HEK293 (cell line): ENCODE measurements around the gene AGO4.
A peak's percentile ranks its signal among the peaks of the same experiment; 100 is the strongest.
"Not testable (repeated sequence)": the region's sequence is repeated elsewhere in the genome, so short reads cannot be mapped to it uniquely, and the experiment has no call there.

Experiments used
- CTCF ChIA-PET: fragments of 350-600 bp; formaldehyde crosslinking; extraction: SDS; loops from one replicate; lab custom pipeline; 2021; ENCODE audit warnings: antibody characterized with exemption; lab: Yijun Ruan, JAX
- POLR2A ChIA-PET: fragments of 300-600 bp; formaldehyde crosslinking; extraction: SDS; loops from one replicate; lab custom pipeline; 2020; ENCODE audit warnings: antibody characterized with exemption, inconsistent platforms; lab: Yijun Ruan, JAX
- H3K27ac ChIP-seq: fragments of 200-500 bp; sonication (Bioruptor generic); 2 replicates; pipeline ENCODE4 v1.5.1; 2014; ENCODE audit warnings: low read depth, low read length, control low read depth, inconsistent platforms; ENCODE audit errors: extremely low read depth
- H3K36me3 ChIP-seq, 2 experiments: fragments of 200-500 bp in 1 of 2; sonication (Bioruptor generic) in 1 of 2; 1 replicate in 1 of 2; 2 replicates in 1 of 2; pipeline ENCODE4 v1.5.1; 2014 to 2017; ENCODE audit warnings: inconsistent platforms in 2 of 2, low read length in 2 of 2; ENCODE audit not compliant: control insufficient read depth in 2 of 2, insufficient read depth in 1 of 2
- H3K4me1 ChIP-seq: fragments of 200-500 bp; sonication (Bioruptor generic); 2 replicates; pipeline ENCODE4 v1.5.1; 2014; ENCODE audit warnings: mild to moderate bottlenecking, low read length, inconsistent platforms; ENCODE audit not compliant: control insufficient read depth, insufficient read depth
- H3K4me3 ChIP-seq: 2 replicates; pipeline ENCODE4 v1.5.1; 2011; ENCODE audit warnings: low read depth, mild to moderate bottlenecking, control low read depth, low read length, moderate library complexity
- H3K9me3 ChIP-seq: fragments of 200-500 bp; sonication (Bioruptor generic); 2 replicates; pipeline ENCODE4 v1.5.1; 2014; ENCODE audit warnings: low read depth, low read length, inconsistent platforms; ENCODE audit not compliant: control insufficient read depth, insufficient read depth
- GLIS1 ChIP-seq: fragments of 450-650 bp; formaldehyde crosslinking; IDR thresholded peaks from 2 replicates; pipeline ENCODE4 v1.5.1; 2016; ENCODE audit warnings: missing biosample characterization, missing genetic modification characterization
- SALL2 ChIP-seq: fragments of 450-650 bp; formaldehyde crosslinking; IDR thresholded peaks from 2 replicates; pipeline ENCODE4 v1.5.0; 2017; ENCODE audit warnings: missing biosample characterization, mild to moderate bottlenecking, missing genetic modification characterization, borderline replicate concordance
- SCRT1 ChIP-seq: fragments of 450-650 bp; formaldehyde crosslinking; IDR thresholded peaks from 2 replicates; pipeline ENCODE4 v1.5.1; 2016; ENCODE audit warnings: missing biosample characterization, missing genetic modification characterization, borderline replicate concordance
- TRIM28 ChIP-seq: IDR thresholded peaks from 2 replicates; pipeline ENCODE4 v1.6.1; 2011; ENCODE audit warnings: low read length, control low read depth, borderline replicate concordance
- YY1 ChIP-seq: fragments of 450-650 bp; formaldehyde crosslinking; IDR thresholded peaks from 2 replicates; pipeline ENCODE4 v1.5.1; 2018; ENCODE audit warnings: missing biosample characterization, missing genetic modification characterization
- ZBTB17 ChIP-seq: fragments of 450-650 bp; formaldehyde crosslinking; IDR thresholded peaks from 2 replicates; pipeline ENCODE4 v1.5.1; 2016; ENCODE audit warnings: missing biosample characterization, missing genetic modification characterization
- ZNF24 ChIP-seq: fragments of 450-650 bp; formaldehyde crosslinking; IDR thresholded peaks from 2 replicates; pipeline ENCODE4 v1.5.1; 2016; ENCODE audit warnings: missing biosample characterization, missing genetic modification characterization
- ZNF266 ChIP-seq: fragments of 450-650 bp; formaldehyde crosslinking; IDR thresholded peaks from 2 replicates; pipeline ENCODE4 v1.5.1; 2016; ENCODE audit warnings: missing biosample characterization, missing genetic modification characterization, low read depth
- ZNF311 ChIP-seq: fragments of 450-650 bp; formaldehyde crosslinking; IDR thresholded peaks from 2 replicates; pipeline ENCODE4 v1.5.1; 2017; ENCODE audit warnings: missing biosample characterization, missing genetic modification characterization, borderline replicate concordance
- ZNF366 ChIP-seq: fragments of 450-650 bp; formaldehyde crosslinking; conservative IDR thresholded peaks from 2 replicates; pipeline ENCODE4 v1.5.1; 2016; ENCODE audit warnings: missing biosample characterization, missing genetic modification characterization
- ZNF585B ChIP-seq: fragments of 450-650 bp; formaldehyde crosslinking; IDR thresholded peaks from 2 replicates; pipeline ENCODE4 v1.5.1; 2016; ENCODE audit warnings: missing biosample characterization, missing genetic modification characterization
- TF ChIP-seq, protein P1 (sequence below): fragments of 450-650 bp; formaldehyde crosslinking; IDR thresholded peaks from 2 replicates; pipeline ENCODE4 v1.5.1; 2016; ENCODE audit warnings: missing biosample characterization, missing genetic modification characterization
- TF ChIP-seq, protein P2 (sequence below): fragments of 450-650 bp; formaldehyde crosslinking; IDR thresholded peaks from 2 replicates; pipeline ENCODE4 v1.5.1; 2017; ENCODE audit warnings: missing biosample characterization, missing genetic modification characterization
- TF ChIP-seq, protein P3 (sequence below): fragments of 450-650 bp; formaldehyde crosslinking; IDR thresholded peaks from 2 replicates; pipeline ENCODE4 v1.5.1; 2016; ENCODE audit warnings: missing biosample characterization, missing genetic modification characterization

AGO4 gene

GRCh38 chr1:35809114-35810095 is 1.6 kb downstream of the AGO4 start (continued):
- TF ChIP-seq ZNF366 (tag by site-specific recombination) (no peak), ZNF585B (tag by site-specific recombination) (no peak), ZNF266 (tag by site-specific recombination) (no peak), GLIS1 (tag by site-specific recombination) (no peak), SALL2 (tag by site-specific recombination) (no peak), ZNF311 (tag by site-specific recombination) (no peak), YY1 (tag by site-specific recombination) (no peak), SCRT1 (tag by site-specific recombination) (peak; percentile 92)
- TF ChIP-seq, protein P1, sequence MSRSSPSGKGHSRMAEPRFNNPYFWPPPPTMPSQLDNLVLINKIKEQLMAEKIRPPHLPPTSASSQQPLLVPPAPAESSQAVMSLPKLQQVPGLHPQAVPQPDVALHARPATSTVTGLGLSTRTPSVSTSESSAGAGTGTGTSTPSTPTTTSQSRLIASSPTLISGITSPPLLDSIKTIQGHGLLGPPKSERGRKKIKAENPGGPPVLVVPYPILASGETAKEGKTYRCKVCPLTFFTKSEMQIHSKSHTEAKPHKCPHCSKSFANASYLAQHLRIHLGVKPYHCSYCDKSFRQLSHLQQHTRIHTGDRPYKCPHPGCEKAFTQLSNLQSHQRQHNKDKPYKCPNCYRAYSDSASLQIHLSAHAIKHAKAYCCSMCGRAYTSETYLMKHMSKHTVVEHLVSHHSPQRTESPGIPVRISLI (tag by site-specific recombination), result no peak
- TF ChIP-seq, protein P2, sequence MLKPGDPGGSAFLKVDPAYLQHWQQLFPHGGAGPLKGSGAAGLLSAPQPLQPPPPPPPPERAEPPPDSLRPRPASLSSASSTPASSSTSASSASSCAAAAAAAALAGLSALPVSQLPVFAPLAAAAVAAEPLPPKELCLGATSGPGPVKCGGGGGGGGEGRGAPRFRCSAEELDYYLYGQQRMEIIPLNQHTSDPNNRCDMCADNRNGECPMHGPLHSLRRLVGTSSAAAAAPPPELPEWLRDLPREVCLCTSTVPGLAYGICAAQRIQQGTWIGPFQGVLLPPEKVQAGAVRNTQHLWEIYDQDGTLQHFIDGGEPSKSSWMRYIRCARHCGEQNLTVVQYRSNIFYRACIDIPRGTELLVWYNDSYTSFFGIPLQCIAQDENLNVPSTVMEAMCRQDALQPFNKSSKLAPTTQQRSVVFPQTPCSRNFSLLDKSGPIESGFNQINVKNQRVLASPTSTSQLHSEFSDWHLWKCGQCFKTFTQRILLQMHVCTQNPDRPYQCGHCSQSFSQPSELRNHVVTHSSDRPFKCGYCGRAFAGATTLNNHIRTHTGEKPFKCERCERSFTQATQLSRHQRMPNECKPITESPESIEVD (tag by site-specific recombination), result peak; percentile 23; the same call in 1 of the 2 replicates

DNA sequence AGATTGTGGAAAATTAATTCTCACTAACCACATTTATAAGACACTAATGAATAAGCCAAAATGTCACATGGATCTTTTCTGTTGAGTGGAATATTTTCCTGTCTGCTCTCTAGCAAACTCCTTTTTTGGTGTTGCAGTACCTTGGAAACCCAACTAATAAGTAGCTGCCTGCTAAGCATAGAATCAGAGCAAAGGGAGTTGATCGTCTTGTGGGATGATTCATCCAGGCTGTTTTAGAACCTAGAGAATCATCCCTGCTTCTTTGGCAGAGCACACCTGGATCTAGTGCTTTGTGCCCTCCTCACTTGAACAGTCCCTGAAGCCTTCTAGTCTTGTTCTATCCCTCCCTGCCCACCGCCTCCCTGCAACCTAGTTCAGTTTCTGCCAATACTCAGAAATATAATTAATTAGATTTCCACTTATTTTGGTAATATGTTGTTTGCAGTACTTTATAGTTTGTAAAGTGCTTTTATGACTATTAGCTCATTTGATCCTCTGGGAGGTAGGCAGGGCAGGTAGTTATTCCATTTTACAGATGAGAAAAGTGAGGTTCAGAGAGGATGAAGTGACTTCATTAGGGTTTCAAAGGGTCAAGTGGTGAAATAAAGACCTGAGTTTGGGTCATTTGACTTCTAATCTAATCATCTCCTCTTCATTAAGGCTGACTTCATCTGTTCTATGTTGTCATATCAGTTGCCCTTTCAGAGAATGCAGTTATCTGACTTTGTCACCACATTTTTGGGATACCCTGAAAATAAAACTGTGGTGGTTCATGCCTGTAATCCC is 2.5 kb downstream of the AGO4 start:
- Histone ChIP-seq H3K4me1 (0 out of 2 replicates have a peak, but pooled peaks cover 3% of the 10 kb centered on the region), H3K9me3 (no peaks in the 10 kb centered on the region), H3K27ac (no peak overlapping the region), H3K4me3 (no peak overlapping the region), H3K36me3 (no peaks in the 10 kb centered on the region; a peak in 1 of 3 replicates)
- TF ChIP-seq TRIM28 (peak; percentile 53; the same call in 1 of the 2 replicates), ZNF366 (tag by site-specific recombination) (0 out of 2 replicates have a peak, but pooled peaks have one; percentile 16), ZBTB17 (tag by site-specific recombination) (0 out of 2 replicates have a peak, but pooled peaks have one; percentile 12), ZNF24 (no peak)
- TF ChIP-seq, protein P3, sequence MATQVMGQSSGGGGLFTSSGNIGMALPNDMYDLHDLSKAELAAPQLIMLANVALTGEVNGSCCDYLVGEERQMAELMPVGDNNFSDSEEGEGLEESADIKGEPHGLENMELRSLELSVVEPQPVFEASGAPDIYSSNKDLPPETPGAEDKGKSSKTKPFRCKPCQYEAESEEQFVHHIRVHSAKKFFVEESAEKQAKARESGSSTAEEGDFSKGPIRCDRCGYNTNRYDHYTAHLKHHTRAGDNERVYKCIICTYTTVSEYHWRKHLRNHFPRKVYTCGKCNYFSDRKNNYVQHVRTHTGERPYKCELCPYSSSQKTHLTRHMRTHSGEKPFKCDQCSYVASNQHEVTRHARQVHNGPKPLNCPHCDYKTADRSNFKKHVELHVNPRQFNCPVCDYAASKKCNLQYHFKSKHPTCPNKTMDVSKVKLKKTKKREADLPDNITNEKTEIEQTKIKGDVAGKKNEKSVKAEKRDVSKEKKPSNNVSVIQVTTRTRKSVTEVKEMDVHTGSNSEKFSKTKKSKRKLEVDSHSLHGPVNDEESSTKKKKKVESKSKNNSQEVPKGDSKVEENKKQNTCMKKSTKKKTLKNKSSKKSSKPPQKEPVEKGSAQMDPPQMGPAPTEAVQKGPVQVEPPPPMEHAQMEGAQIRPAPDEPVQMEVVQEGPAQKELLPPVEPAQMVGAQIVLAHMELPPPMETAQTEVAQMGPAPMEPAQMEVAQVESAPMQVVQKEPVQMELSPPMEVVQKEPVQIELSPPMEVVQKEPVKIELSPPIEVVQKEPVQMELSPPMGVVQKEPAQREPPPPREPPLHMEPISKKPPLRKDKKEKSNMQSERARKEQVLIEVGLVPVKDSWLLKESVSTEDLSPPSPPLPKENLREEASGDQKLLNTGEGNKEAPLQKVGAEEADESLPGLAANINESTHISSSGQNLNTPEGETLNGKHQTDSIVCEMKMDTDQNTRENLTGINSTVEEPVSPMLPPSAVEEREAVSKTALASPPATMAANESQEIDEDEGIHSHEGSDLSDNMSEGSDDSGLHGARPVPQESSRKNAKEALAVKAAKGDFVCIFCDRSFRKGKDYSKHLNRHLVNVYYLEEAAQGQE (tag by site-specific recombination), result no peak
- CTCF ChIA-PET, result interaction anchor here (0.6 kb wide), 1 partner anchor 38 kb away, joined by 3 read pairs; no protein-coding TSS in a partner anchor
- POLR2A ChIA-PET, result interaction anchor here (1.2 kb wide), 1 partner anchor 40 kb away, joined by 4 read pairs; the partner anchor contains the start of gene CLSPN

GRCh38 chr1:35812754-35813153 is 4.9 kb downstream of the AGO4 start:
- H3K27ac ChIP-seq, H3K4me1 ChIP-seq, H3K4me3 ChIP-seq, POLR2A ChIA-PET, H3K9me3 ChIP-seq, H3K36me3 ChIP-seq, CTCF ChIA-PET: not testable (repeated sequence)
